Retinal pigment epithelial cell (primary cell): Measurements from ENCODE around the gene SPATA31D3.

Source experiments
- DNase-seq: peaks from one replicate; pipeline ENCODE4 v3.0.0-alpha.2; 2010; ENCODE audit warnings: low read depth
- H3K4me3 ChIP-seq: 2 replicates; pipeline ENCODE4 v1.5.1; 2011; ENCODE audit warnings: mild to moderate bottlenecking, low read length, control low read depth, moderate library complexity
- TF ChIP-seq, protein P1 (sequence below): conservative IDR thresholded peaks from 2 replicates; pipeline ENCODE4 v1.5.1; 2011; ENCODE audit warnings: low read depth, low read length, control low read depth, inconsistent platforms

SPATA31D3 gene

DNA sequence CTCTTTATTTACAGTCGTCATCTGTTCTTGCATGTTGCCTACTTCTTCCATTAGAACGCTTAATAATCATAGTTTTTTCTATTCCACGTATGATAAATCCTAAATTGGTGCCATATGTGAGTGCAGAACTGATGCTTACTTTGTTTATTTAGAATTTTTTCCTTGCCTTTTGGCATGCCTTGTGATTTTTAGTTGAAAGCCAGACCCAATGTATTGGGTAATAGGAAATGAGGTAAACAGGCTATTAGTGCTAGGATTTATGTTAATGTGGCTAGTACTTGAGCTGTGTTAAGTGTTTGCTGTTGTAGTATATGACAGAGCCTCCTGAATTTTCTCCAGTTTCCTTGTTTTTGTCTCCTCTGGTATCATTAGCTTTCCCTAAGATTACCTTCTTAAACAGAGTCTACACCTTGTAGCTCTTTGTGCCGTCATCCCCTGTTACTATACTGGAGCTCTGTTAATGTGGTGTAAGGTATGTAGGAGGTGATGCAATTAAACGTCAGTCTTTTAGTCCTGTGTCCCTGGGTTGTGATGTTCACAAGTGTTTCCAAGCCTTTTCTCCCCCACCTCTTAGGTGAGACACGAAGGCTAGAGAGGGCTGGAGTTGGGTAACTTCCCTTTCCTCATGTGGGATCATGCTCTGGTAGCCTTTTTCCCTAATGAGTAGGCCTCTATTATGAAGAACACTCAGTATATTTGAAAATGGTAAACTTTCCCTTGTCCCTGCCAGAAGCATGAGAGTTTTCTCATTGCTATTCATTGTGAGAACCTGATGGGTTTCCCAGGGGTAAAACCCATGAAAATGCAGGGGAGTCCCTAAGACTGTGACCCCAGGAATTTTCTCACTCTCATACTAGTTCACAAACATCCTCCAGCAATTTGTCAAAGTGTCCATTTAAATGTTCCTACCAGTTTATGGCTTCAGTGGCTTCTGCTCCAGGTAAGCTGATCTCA is 21.2 kb downstream of the SPATA31D3 start:
- DNase-seq, result no peak
- no peak overlapping the region for H3K4me3 ChIP-seq
- TF ChIP-seq, protein P1, sequence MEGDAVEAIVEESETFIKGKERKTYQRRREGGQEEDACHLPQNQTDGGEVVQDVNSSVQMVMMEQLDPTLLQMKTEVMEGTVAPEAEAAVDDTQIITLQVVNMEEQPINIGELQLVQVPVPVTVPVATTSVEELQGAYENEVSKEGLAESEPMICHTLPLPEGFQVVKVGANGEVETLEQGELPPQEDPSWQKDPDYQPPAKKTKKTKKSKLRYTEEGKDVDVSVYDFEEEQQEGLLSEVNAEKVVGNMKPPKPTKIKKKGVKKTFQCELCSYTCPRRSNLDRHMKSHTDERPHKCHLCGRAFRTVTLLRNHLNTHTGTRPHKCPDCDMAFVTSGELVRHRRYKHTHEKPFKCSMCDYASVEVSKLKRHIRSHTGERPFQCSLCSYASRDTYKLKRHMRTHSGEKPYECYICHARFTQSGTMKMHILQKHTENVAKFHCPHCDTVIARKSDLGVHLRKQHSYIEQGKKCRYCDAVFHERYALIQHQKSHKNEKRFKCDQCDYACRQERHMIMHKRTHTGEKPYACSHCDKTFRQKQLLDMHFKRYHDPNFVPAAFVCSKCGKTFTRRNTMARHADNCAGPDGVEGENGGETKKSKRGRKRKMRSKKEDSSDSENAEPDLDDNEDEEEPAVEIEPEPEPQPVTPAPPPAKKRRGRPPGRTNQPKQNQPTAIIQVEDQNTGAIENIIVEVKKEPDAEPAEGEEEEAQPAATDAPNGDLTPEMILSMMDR, result no peak

DNA sequence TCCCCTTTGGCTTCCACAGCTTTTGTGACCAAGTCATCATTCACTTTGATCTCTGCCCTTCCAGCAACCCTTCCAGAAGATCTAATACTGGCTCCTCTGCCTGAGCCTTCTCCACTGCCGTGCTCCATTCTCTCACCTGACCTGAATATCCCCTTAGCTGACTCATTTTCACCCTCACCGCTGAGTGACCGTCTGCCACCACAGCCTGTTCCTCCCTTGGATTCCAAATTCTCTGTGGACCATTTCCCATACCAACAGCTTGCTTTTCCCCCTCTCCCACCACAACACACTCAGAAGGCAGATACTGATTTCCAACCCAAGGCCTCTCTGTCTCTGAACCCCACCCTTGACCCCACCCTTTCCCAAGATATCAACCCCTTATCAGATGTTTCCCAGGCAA is 24.7 kb downstream of the SPATA31D3 start:
- no peak overlapping the region for H3K4me3 ChIP-seq
- no peak for DNase-seq
- TF ChIP-seq, protein P1, result no peak

GRCh38 chr9:81969971-81970370 is 26.7 kb downstream of the SPATA31D3 start:
- no peak for DNase-seq
- TF ChIP-seq, protein P1, result no peak
- H3K4me3 ChIP-seq, result no peak overlapping the region

- no peak overlapping the region for H3K4me3 ChIP-seq
- TF ChIP-seq, protein P1, result no peak
- no peak for DNase-seq
These were observed 28.4 kb downstream of the SPATA31D3 start for GRCh38 chr9:81971727-81972126.

DNA sequence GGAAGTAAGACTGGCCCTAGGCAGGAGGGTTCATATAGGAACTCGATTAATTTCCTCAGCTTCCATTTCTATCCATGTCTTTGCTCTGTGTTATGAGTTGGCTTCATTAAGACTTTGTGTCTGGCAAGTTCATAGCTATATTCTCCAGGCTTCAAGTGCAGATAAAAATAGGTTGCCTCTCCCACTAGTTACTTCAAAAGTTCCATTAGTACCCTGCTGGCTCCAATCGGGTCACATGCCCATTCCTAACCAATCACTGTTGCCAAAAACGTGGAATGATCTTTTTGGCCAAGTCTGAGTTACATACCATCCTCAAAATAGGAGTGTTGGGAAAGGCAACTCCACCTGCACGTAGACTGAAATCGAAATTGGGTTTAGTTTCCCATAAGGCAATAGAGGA is 31.5 kb downstream of the SPATA31D3 start:
- no peak overlapping the region for H3K4me3 ChIP-seq
- no peak for DNase-seq
- TF ChIP-seq, protein P1, result no peak

DNA sequence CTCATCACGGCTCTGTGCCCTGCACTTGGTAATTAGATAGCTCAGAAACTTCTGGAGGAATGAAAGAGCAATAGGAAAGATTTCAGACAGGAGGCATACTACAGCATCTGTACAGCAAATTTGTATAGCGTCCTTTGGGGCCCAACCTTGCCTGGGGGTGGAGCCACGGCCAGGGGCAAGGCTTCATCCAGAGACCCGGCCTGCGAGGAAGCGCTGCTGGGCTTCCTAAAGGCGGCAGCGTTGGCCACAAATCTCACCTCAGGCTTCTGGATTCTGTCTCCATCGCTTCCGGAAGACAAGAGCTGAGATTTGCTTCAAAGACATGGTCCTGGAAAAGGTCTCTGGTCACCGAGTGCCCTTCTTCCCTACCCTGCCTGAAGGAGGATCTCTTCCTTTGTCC is 33.1 kb downstream of the SPATA31D3 start:
- H3K4me3 ChIP-seq, result no peak overlapping the region
- DNase-seq, result no peak
- TF ChIP-seq, protein P1, result no peak

DNA sequence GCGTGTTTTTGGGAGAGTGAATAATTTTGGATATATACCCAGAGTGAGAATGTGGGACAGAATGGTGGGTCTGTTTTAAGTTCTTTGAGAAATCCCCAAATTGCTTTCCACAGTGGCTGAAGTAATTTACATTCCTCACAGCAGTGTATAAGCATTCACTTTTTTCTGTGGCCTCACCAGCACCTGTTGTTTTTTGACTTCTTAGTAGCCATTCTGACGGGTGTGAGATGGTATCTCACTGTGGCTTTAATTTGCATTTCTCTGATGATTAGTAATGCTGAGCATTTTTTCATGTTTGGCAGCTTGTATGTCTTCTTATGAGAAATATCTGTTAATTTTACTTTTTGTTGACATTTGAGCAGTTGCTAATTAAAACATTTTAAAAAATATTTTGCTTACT is 35.9 kb downstream of the SPATA31D3 start:
- TF ChIP-seq, protein P1, result no peak
- no peak for DNase-seq
- no peak overlapping the region for H3K4me3 ChIP-seq
